GM19468 (cell line): ENCODE results near the gene AMDHD2.
"Not testable (repeated sequence)": the region's sequence is repeated elsewhere in the genome, so short reads cannot be mapped to it uniquely, and the experiment has no call there.

Experiments used
- ATAC-seq: cut with Tn5 transposase; IDR thresholded peaks from one replicate; pipeline ENCODE4 v1.9.1; 2021; ENCODE audit warnings: mild to moderate bottlenecking, moderate library complexity, moderate number of reproducible peaks; ENCODE audit not compliant: unreplicated experiment; ENCODE audit errors: extremely low read depth

AMDHD2 gene

GRCh38 chr16:2520097-2520783 is at the start of gene AMDHD2:
Gene AMDHD2, plus strand, starts transcription at chr16:2520371. Its CDS starts 88 bp downstream, at chr16:2520459.
- ATAC-seq: no peak

GRCh38 chr16:2470603-2471015 is 49.6 kb upstream of the AMDHD2 start:
- no peak for ATAC-seq

- ATAC-seq: no peak
Measured at GRCh38 chr16:2471016-2471652, 49.0 kb upstream of the AMDHD2 start, which contains the start of gene NTN3. Gene NTN3, plus strand, starts transcription at chr16:2471297. Its CDS starts 405 bp downstream, at chr16:2471702.

GRCh38 chr16:2471653-2472487 is 48.3 kb upstream of the AMDHD2 start:
- ATAC-seq: no peak

GRCh38 chr16:2472488-2472864 is 47.7 kb upstream of the AMDHD2 start:
- ATAC-seq: no peak

- ATAC-seq: no peak
Measured at GRCh38 chr16:2472885-2473445, 47.2 kb upstream of the AMDHD2 start.

- no peak for ATAC-seq
Measured at GRCh38 chr16:2473446-2473926, 46.7 kb upstream of the AMDHD2 start.

- no peak for ATAC-seq
Measured at GRCh38 chr16:2473999-2474876, 45.9 kb upstream of the AMDHD2 start.

- ATAC-seq: no peak
Measured at GRCh38 chr16:2474877-2475412, 45.2 kb upstream of the AMDHD2 start, which contains the start of gene TBC1D24. Gene TBC1D24, plus strand, starts transcription at chr16:2475127. Its CDS starts 21,022 bp downstream, at chr16:2496149.

- no peak for ATAC-seq
Measured at GRCh38 chr16:2475413-2476344, 44.5 kb upstream of the AMDHD2 start.

- no peak for ATAC-seq
Measured at GRCh38 chr16:2476345-2476720, 43.8 kb upstream of the AMDHD2 start.

GRCh38 chr16:2476741-2477140 is 43.4 kb upstream of the AMDHD2 start:
- ATAC-seq: no peak

GRCh38 chr16:2477327-2477726 is 42.8 kb upstream of the AMDHD2 start:
- ATAC-seq: no peak

GRCh38 chr16:2478279-2478678 is 41.9 kb upstream of the AMDHD2 start:
- no peak for ATAC-seq

GRCh38 chr16:2479996-2480395 is 40.2 kb upstream of the AMDHD2 start:
- ATAC-seq: not testable (repeated sequence)

GRCh38 chr16:2480948-2481347 is 39.2 kb upstream of the AMDHD2 start:
- ATAC-seq: no peak

GRCh38 chr16:2481676-2482075 is 38.5 kb upstream of the AMDHD2 start:
- no peak for ATAC-seq

- ATAC-seq: no peak
Measured at GRCh38 chr16:2482249-2482648, 37.9 kb upstream of the AMDHD2 start.
